OCI-LY7 (cell line): Measurements from ENCODE around the gene KATNAL2.

Source experiments
- EZH2phosphoT487 ChIP-seq: fragments of 200-600 bp; sonication (generic); IDR thresholded peaks from 2 replicates; pipeline ENCODE4 v1.6.1; 2018; ENCODE audit warnings: low read depth, borderline replicate concordance, mild to moderate bottlenecking, mixed run types, antibody characterized with exemption, low read length, moderate library complexity, mixed read lengths
- TF ChIP-seq, protein P1 (sequence below): fragments of 200-600 bp; sonication (generic); conservative IDR thresholded peaks from 2 replicates; pipeline ENCODE4 v1.5.1; 2014; ENCODE audit warnings: mild to moderate bottlenecking, antibody characterized with exemption, low read length, moderate library complexity, mixed read lengths

DNA sequence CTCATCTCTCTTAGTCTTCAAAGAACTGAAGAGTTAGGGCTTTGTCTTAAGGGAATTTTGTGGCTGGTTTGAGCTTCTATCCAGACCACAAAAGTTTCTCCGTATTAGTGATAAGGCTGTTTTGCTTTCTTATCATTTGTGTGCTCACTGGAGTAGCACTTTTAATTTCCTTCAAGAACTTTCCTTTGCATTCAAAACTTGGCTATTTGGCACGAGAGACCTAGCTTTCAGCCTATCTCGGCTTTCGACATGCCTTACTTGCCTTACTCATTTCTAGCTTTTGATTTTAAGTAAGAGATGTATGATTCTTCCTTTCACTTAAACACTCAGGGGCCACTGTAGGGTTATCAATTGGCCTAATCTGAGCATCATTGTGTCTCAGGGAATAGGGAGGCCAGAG is 203.0 kb downstream of the KATNAL2 start:
- TF ChIP-seq, protein P1, sequence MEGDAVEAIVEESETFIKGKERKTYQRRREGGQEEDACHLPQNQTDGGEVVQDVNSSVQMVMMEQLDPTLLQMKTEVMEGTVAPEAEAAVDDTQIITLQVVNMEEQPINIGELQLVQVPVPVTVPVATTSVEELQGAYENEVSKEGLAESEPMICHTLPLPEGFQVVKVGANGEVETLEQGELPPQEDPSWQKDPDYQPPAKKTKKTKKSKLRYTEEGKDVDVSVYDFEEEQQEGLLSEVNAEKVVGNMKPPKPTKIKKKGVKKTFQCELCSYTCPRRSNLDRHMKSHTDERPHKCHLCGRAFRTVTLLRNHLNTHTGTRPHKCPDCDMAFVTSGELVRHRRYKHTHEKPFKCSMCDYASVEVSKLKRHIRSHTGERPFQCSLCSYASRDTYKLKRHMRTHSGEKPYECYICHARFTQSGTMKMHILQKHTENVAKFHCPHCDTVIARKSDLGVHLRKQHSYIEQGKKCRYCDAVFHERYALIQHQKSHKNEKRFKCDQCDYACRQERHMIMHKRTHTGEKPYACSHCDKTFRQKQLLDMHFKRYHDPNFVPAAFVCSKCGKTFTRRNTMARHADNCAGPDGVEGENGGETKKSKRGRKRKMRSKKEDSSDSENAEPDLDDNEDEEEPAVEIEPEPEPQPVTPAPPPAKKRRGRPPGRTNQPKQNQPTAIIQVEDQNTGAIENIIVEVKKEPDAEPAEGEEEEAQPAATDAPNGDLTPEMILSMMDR = no peak
- no peak for TF ChIP-seq EZH2phosphoT487
